Stimulated activated naive CD8-positive, alpha-beta T cell treated with anti-CD3 and anti-CD28 coated beads, Interleukin-15, amount 100 ng/mL, for 72 hours (primary cell): Measurements from ENCODE around the gene PRLR.
A peak's percentile ranks its signal among the peaks of the same experiment; 100 is the strongest.

Experiments
- ATAC-seq: fragments of 150-1000 bp; cut with Tn5 transposase; 2 replicates; pipeline ENCODE4 v1.10.0; 2021; ENCODE audit warnings: mild to moderate bottlenecking, moderate library complexity
- DNase-seq, 2 donors: peaks; one replicate each; pipeline ENCODE4 v3.0.0; 2021 to 2022
- H3K27ac Mint-ChIP-seq, 2 donors: one replicate each; pipeline ENCODE4 v1.8.0; 2022; ENCODE audit warnings: mild to moderate bottlenecking in 2 of 2, mixed read lengths in 2 of 2, moderate library complexity in 2 of 2
- H3K27me3 Mint-ChIP-seq: one replicate; pipeline ENCODE4 v1.8.0; 2022; ENCODE audit warnings: mixed read lengths
- H3K4me1 Mint-ChIP-seq: one replicate; pipeline ENCODE4 v1.8.0; 2022; ENCODE audit warnings: mild to moderate bottlenecking, mixed read lengths
- H3K4me3 Mint-ChIP-seq, 2 donors: one replicate each; pipeline ENCODE4 v1.8.0; 2022; ENCODE audit warnings: mild to moderate bottlenecking in 2 of 2, mixed read lengths in 2 of 2, moderate library complexity in 1 of 2
- H3K9me3 Mint-ChIP-seq, 2 donors: one replicate each; pipeline ENCODE4 v1.8.0; 2022; ENCODE audit warnings: mixed read lengths in 2 of 2

The PRLR gene

GRCh38 chr5:35240892-35241291, 10.6 kb upstream of the PRLR start:
- Mint-ChIP-seq H3K27ac (no peak overlapping the region), H3K9me3 (no peaks in the 10 kb centered on the region), H3K4me1 (no peaks in the 10 kb centered on the region), H3K4me3 (no peak overlapping the region), H3K27me3 (peaks cover 29% of the 10 kb centered on the region)
- DNase-seq = no peak
- ATAC-seq = no peak

GRCh38 chr5:35239911-35240610, 9.8 kb upstream of the PRLR start:
- ATAC-seq (no peak), DNase-seq (no peak)
- H3K4me3 Mint-ChIP-seq = no peak overlapping the region
- H3K27ac Mint-ChIP-seq = no peak overlapping the region
- H3K27me3 Mint-ChIP-seq = peaks cover 28% of the 10 kb centered on the region
- no peaks in the 10 kb centered on the region for H3K9me3 Mint-ChIP-seq
- H3K4me1 Mint-ChIP-seq = no peaks in the 10 kb centered on the region

- Mint-ChIP-seq H3K4me3 (no peak overlapping the region), H3K9me3 (no peaks in the 10 kb centered on the region), H3K4me1 (no peaks in the 10 kb centered on the region), H3K27me3 (peaks cover 24% of the 10 kb centered on the region), H3K27ac (no peak overlapping the region)
- DNase-seq (no peak), ATAC-seq (no peak)
These were observed 9.2 kb upstream of the PRLR start for GRCh38 chr5:35239476-35239875.

GRCh38 chr5:35237580-35238376, 7.5 kb upstream of the PRLR start:
- ATAC-seq (no peak), DNase-seq (no peak)
- Mint-ChIP-seq H3K4me1 (no peaks in the 10 kb centered on the region), H3K27me3 (peaks cover 21% of the 10 kb centered on the region), H3K9me3 (no peaks in the 10 kb centered on the region), H3K4me3 (no peak overlapping the region), H3K27ac (no peak overlapping the region)

GRCh38 chr5:35236770-35237169, 6.5 kb upstream of the PRLR start:
- Mint-ChIP-seq H3K27ac (no peak overlapping the region), H3K4me3 (no peak overlapping the region), H3K4me1 (no peaks in the 10 kb centered on the region), H3K27me3 (peaks cover 25% of the 10 kb centered on the region), H3K9me3 (no peaks in the 10 kb centered on the region)
- DNase-seq (no peak), ATAC-seq (no peak)

- Mint-ChIP-seq H3K27ac (no peak overlapping the region), H3K4me3 (no peak overlapping the region), H3K27me3 (peaks cover 57% of the 10 kb centered on the region), H3K4me1 (peaks cover 15% of the 10 kb centered on the region), H3K9me3 (no peaks in the 10 kb centered on the region)
- DNase-seq = no peak
- ATAC-seq = no peak
These were observed 3.3 kb upstream of the PRLR start for GRCh38 chr5:35233601-35234000.

- Mint-ChIP-seq H3K27ac (no peak overlapping the region), H3K4me3 (no peak overlapping the region), H3K4me1 (peaks cover 15% of the 10 kb centered on the region), H3K27me3 (peaks cover 62% of the 10 kb centered on the region), H3K9me3 (no peaks in the 10 kb centered on the region)
- DNase-seq = no peak
- ATAC-seq = no peak
These were observed 2.8 kb upstream of the PRLR start for GRCh38 chr5:35233121-35233520.

GRCh38 chr5:35232124-35232523, 1.8 kb upstream of the PRLR start:
- Mint-ChIP-seq H3K27ac (no peak overlapping the region), H3K27me3 (peaks cover 72% of the 10 kb centered on the region), H3K9me3 (no peaks in the 10 kb centered on the region)

GRCh38 chr5:35229076-35230037, 930 bp downstream of the PRLR start:
- H3K4me3 Mint-ChIP-seq = peak overlapping the region; percentile 75 to 90

More at GRCh38 chr5:35232124-35232523, 1.8 kb upstream of the PRLR start:
- Mint-ChIP-seq H3K4me1 (peaks cover 15% of the 10 kb centered on the region), H3K4me3 (no peak overlapping the region)
- no peak for DNase-seq
- no peak for ATAC-seq

GRCh38 chr5:35228310-35228709, 2.0 kb downstream of the PRLR start:
- no peak overlapping the region for H3K4me3 Mint-ChIP-seq
- H3K9me3 Mint-ChIP-seq = no peaks in the 10 kb centered on the region
- peaks cover 15% of the 10 kb centered on the region for H3K4me1 Mint-ChIP-seq
- H3K27me3 Mint-ChIP-seq = peaks cover 96% of the 10 kb centered on the region
- DNase-seq (no peak), ATAC-seq (no peak)
- no peak overlapping the region for H3K27ac Mint-ChIP-seq

More at GRCh38 chr5:35229076-35230037, 930 bp downstream of the PRLR start:
- peaks cover 94% of the 10 kb centered on the region for H3K27me3 Mint-ChIP-seq
- H3K4me1 Mint-ChIP-seq = peaks cover 15% of the 10 kb centered on the region
- DNase-seq (peak; percentile 8 to 32), ATAC-seq (peak; percentile 67)
- H3K27ac Mint-ChIP-seq = peak overlapping the region in 1 of 2 donors; percentile 43
- no peaks in the 10 kb centered on the region for H3K9me3 Mint-ChIP-seq

GRCh38 chr5:35227720-35228119, 2.6 kb downstream of the PRLR start:
- Mint-ChIP-seq H3K9me3 (no peaks in the 10 kb centered on the region), H3K4me3 (no peak overlapping the region), H3K4me1 (peaks cover 15% of the 10 kb centered on the region), H3K27me3 (peaks cover 94% of the 10 kb centered on the region), H3K27ac (no peak overlapping the region)
- no peak for DNase-seq
- ATAC-seq = no peak

GRCh38 chr5:35223787-35224395, 6.4 kb downstream of the PRLR start:
- ATAC-seq = no peak
- no peaks in the 10 kb centered on the region for H3K4me1 Mint-ChIP-seq
- peaks cover 71% of the 10 kb centered on the region for H3K27me3 Mint-ChIP-seq
- H3K9me3 Mint-ChIP-seq = no peaks in the 10 kb centered on the region
- H3K27ac Mint-ChIP-seq = no peak overlapping the region
- no peak for DNase-seq
- no peak overlapping the region for H3K4me3 Mint-ChIP-seq

GRCh38 chr5:35220967-35221366, 9.3 kb downstream of the PRLR start:
- ATAC-seq = no peak
- DNase-seq = no peak
- Mint-ChIP-seq H3K4me3 (no peak overlapping the region), H3K27me3 (peaks cover 42% of the 10 kb centered on the region), H3K27ac (no peak overlapping the region), H3K4me1 (no peaks in the 10 kb centered on the region), H3K9me3 (no peaks in the 10 kb centered on the region)

GRCh38 chr5:35218981-35219380, 11.3 kb downstream of the PRLR start:
- peaks cover 24% of the 10 kb centered on the region for H3K27me3 Mint-ChIP-seq
- peaks cover 2% of the 10 kb centered on the region for H3K4me1 Mint-ChIP-seq
- no peak for ATAC-seq
- no peak overlapping the region for H3K4me3 Mint-ChIP-seq
- no peak for DNase-seq
- H3K9me3 Mint-ChIP-seq = no peaks in the 10 kb centered on the region
- H3K27ac Mint-ChIP-seq = no peak overlapping the region

GRCh38 chr5:35214051-35214450, 16.2 kb downstream of the PRLR start:
- ATAC-seq (no peak), DNase-seq (no peak)
- H3K27me3 Mint-ChIP-seq = peaks cover 15% of the 10 kb centered on the region
- H3K27ac Mint-ChIP-seq = no peak overlapping the region
- peaks cover 21% of the 10 kb centered on the region for H3K4me1 Mint-ChIP-seq
- H3K4me3 Mint-ChIP-seq = no peak overlapping the region
- no peaks in the 10 kb centered on the region for H3K9me3 Mint-ChIP-seq
